Fibroblast of pulmonary artery (primary cell): Measurements from ENCODE around the gene KIAA1217.

Source experiments
- DNase-seq: peaks from one replicate; pipeline ENCODE4 v3.0.0-alpha.2; 2010; ENCODE audit warnings: low read depth
- H3K4me3 ChIP-seq: replicated peaks from 2 replicates; pipeline ENCODE4 v1.5.1; 2011; ENCODE audit warnings: low read depth, mild to moderate bottlenecking, control low read depth, low read length, moderate library complexity
- CTCF ChIP-seq: IDR thresholded peaks from 2 replicates; pipeline ENCODE4 v1.5.1; 2011; ENCODE audit warnings: mild to moderate bottlenecking, control low read depth, low read length, inconsistent platforms; ENCODE audit errors: missing control alignments

The KIAA1217 gene

GRCh38 chr10:24495666-24496460 is 286.9 kb downstream of the KIAA1217 start:
- H3K4me3 ChIP-seq = no peak overlapping the region
- no peak for DNase-seq
- TF ChIP-seq CTCF = no peak

GRCh38 chr10:24496906-24497305 is 288.0 kb downstream of the KIAA1217 start:
- TF ChIP-seq CTCF = no peak
- DNase-seq = no peak
- H3K4me3 ChIP-seq = no peak overlapping the region

- TF ChIP-seq CTCF = no peak
- no peak overlapping the region for H3K4me3 ChIP-seq
- DNase-seq = no peak
These were observed 292.2 kb downstream of the KIAA1217 start for GRCh38 chr10:24501056-24501711.

- TF ChIP-seq CTCF = no peak
- no peak for DNase-seq
- no peak overlapping the region for H3K4me3 ChIP-seq
These were observed 293.1 kb downstream of the KIAA1217 start for GRCh38 chr10:24502006-24502405.

- no peak for DNase-seq
- no peak for TF ChIP-seq CTCF
- no peak overlapping the region for H3K4me3 ChIP-seq
These were observed 294.0 kb downstream of the KIAA1217 start for GRCh38 chr10:24502801-24503460.

GRCh38 chr10:24503461-24504320 is 294.8 kb downstream of the KIAA1217 start:
- peak; percentile 55 for DNase-seq
- no peak overlapping the region for H3K4me3 ChIP-seq
- TF ChIP-seq CTCF = peak; percentile 66
